Measurements from ENCODE around the gene PIGZ.

Gene PIGZ

GRCh38 chr3:196931157-196931556 lies 37.5 kb downstream of the PIGZ start:
- in situ Hi-C loops (cut with MboI; ENCODE audit: low sequenced_read_pairs): no loop called here

GRCh38 chr3:196927571-196928453 lies 40.8 kb downstream of the PIGZ start:
- in situ Hi-C loops (cut with MboI; ENCODE audit: low sequenced_read_pairs): no loop called here

GRCh38 chr3:196920733-196921132 lies 47.9 kb downstream of the PIGZ start:
- in situ Hi-C loops (cut with MboI; ENCODE audit: low sequenced_read_pairs): no loop called here

GRCh38 chr3:196918968-196919367 lies 49.7 kb downstream of the PIGZ start:
- in situ Hi-C loops (cut with MboI; ENCODE audit: low sequenced_read_pairs): no loop called here

- in situ Hi-C loops (cut with MboI; ENCODE audit: low sequenced_read_pairs): no loop called here
Measured at GRCh38 chr3:196916995-196917394, 51.6 kb downstream of the PIGZ start.

GRCh38 chr3:196916221-196916620 lies 52.4 kb downstream of the PIGZ start:
- in situ Hi-C loops (cut with MboI; ENCODE audit: low sequenced_read_pairs): no loop called here

- in situ Hi-C loops (cut with MboI; ENCODE audit: low sequenced_read_pairs): no loop called here
Measured at GRCh38 chr3:196915375-196915774, 53.3 kb downstream of the PIGZ start.

- in situ Hi-C loops (cut with MboI; ENCODE audit: low sequenced_read_pairs): no loop called here
Measured at GRCh38 chr3:196914866-196915265, 53.8 kb downstream of the PIGZ start.

- in situ Hi-C loops (cut with MboI; ENCODE audit: low sequenced_read_pairs): no loop called here
Measured at GRCh38 chr3:196903740-196904139, 64.9 kb downstream of the PIGZ start.

GRCh38 chr3:196902296-196902695 lies 66.3 kb downstream of the PIGZ start:
- in situ Hi-C loops (cut with MboI; ENCODE audit: low sequenced_read_pairs): no loop called here

- in situ Hi-C loops (cut with MboI; ENCODE audit: low sequenced_read_pairs): no loop called here
Measured at GRCh38 chr3:196901768-196902167, 66.9 kb downstream of the PIGZ start.

All from HL-60/S4 treated with retinoic acid at 250 ng/mL for 4 days and 3 days (cell line).